NT2/D1 (cell line): ENCODE results near the gene CTXN1.

Source experiments
- SUZ12 ChIP-seq: IDR thresholded peaks from 2 replicates; pipeline ENCODE4 v1.6.1; 2011; ENCODE audit not compliant: insufficient read length, insufficient read depth; ENCODE audit errors: extremely low read depth
- YY1 ChIP-seq: IDR thresholded peaks from 2 replicates; pipeline ENCODE4 v1.6.1; 2011; ENCODE audit not compliant: insufficient read length, insufficient read depth
- ZNF274 ChIP-seq: IDR thresholded peaks from 2 replicates; pipeline ENCODE4 v1.6.1; 2011; ENCODE audit warnings: mild to moderate bottlenecking, low read depth, low read length

GRCh38 chr19:7908742-7909461, 17.0 kb downstream of the CTXN1 start:
- TF ChIP-seq SUZ12: no peak
- TF ChIP-seq ZNF274: no peak
- no peak for TF ChIP-seq YY1
